Stimulated activated CD4-positive, alpha-beta T cell treated with anti-CD3 and anti-CD28 coated beads, TNF-alpha, amount 100 ng/mL, for 1 hour (primary cell): ENCODE results near the gene ABCC6.
"Not testable (repeated sequence)": the region's sequence is repeated elsewhere in the genome, so short reads cannot be mapped to it uniquely, and the experiment has no call there.

Source experiments
- DNase-seq, 3 donors: peaks; one replicate each; pipeline ENCODE4 v3.0.0-alpha.2; 2020; ENCODE audit warnings: low read depth in 3 of 3, low spot score in 1 of 3

The ABCC6 gene

GRCh38 chr16:16190966-16191365 is 32.3 kb downstream of the ABCC6 start:
- DNase-seq: not testable (repeated sequence)

- DNase-seq: no peak
These were observed 32.7 kb downstream of the ABCC6 start for GRCh38 chr16:16190546-16190945.

- no peak for DNase-seq
These were observed 33.5 kb downstream of the ABCC6 start for GRCh38 chr16:16189842-16190241.

- DNase-seq: no peak
These were observed 34.5 kb downstream of the ABCC6 start for GRCh38 chr16:16188827-16189226.

GRCh38 chr16:16186820-16187219 is 36.5 kb downstream of the ABCC6 start:
- no peak for DNase-seq

GRCh38 chr16:16185095-16185494 is 38.2 kb downstream of the ABCC6 start:
- no peak for DNase-seq

GRCh38 chr16:16184594-16184993 is 38.7 kb downstream of the ABCC6 start:
- DNase-seq: no peak

GRCh38 chr16:16183562-16183961 is 39.7 kb downstream of the ABCC6 start:
- DNase-seq: no peak

- DNase-seq: no peak
These were observed 40.4 kb downstream of the ABCC6 start for GRCh38 chr16:16182918-16183317.

GRCh38 chr16:16181748-16182147 is 41.5 kb downstream of the ABCC6 start:
- DNase-seq: not testable (repeated sequence)

GRCh38 chr16:16178455-16179162 is 44.7 kb downstream of the ABCC6 start:
- DNase-seq: no peak

- DNase-seq: no peak
These were observed 47.0 kb downstream of the ABCC6 start for GRCh38 chr16:16176328-16176727.

- DNase-seq: no peak
These were observed 48.0 kb downstream of the ABCC6 start for GRCh38 chr16:16175296-16175695.

GRCh38 chr16:16172991-16173390 is 50.3 kb downstream of the ABCC6 start:
- no peak for DNase-seq

GRCh38 chr16:16171332-16171919 is 51.9 kb downstream of the ABCC6 start:
- no peak for DNase-seq

- DNase-seq: no peak
These were observed 53.7 kb downstream of the ABCC6 start for GRCh38 chr16:16169615-16170014.

- no peak for DNase-seq
These were observed 54.9 kb downstream of the ABCC6 start for GRCh38 chr16:16168431-16168830.

- DNase-seq: no peak
These were observed 55.4 kb downstream of the ABCC6 start for GRCh38 chr16:16167927-16168326.

- no peak for DNase-seq
These were observed 56.3 kb downstream of the ABCC6 start for GRCh38 chr16:16166949-16167348.

GRCh38 chr16:16166085-16166484 is 57.2 kb downstream of the ABCC6 start:
- no peak for DNase-seq

GRCh38 chr16:16164243-16164642 is 59.1 kb downstream of the ABCC6 start:
- no peak for DNase-seq

GRCh38 chr16:16163571-16163970 is 59.7 kb downstream of the ABCC6 start:
- DNase-seq: no peak

GRCh38 chr16:16163109-16163508 is 60.2 kb downstream of the ABCC6 start:
- DNase-seq: no peak
